ENCODE data around the gene EME1. TPM values are rescaled to one million over a fixed set of nuclear protein-coding genes. Genes with fewer than 3 reads are reported as not detected.
A peak's percentile ranks its signal among the peaks of the same experiment; 100 is the strongest.

Gene EME1
- total RNA-seq, 4 donors from 2014 or later = 0.53 to 23.1 (median 1.9) TPM

GRCh38 chr17:50422738-50423137, 49.7 kb downstream of the EME1 start:
- no peak for DNase-seq
- Histone ChIP-seq H3K9me3 (no peaks in the 10 kb centered on the region), H3K4me1 (peaks cover 3 to 39% (median 19%) of the 10 kb centered on the region in 4 donors), H3K27ac (no peak overlapping the region), H3K4me3 (no peak overlapping the region), H3K36me3 (no peaks in the 10 kb centered on the region), H3K27me3 (no peaks in the 10 kb centered on the region)
- TF ChIP-seq POLR2A (IDR thresholded peaks at IDR 0.05) (no peak), CTCF (IDR thresholded peaks at IDR 0.05) (no peak)

DNA sequence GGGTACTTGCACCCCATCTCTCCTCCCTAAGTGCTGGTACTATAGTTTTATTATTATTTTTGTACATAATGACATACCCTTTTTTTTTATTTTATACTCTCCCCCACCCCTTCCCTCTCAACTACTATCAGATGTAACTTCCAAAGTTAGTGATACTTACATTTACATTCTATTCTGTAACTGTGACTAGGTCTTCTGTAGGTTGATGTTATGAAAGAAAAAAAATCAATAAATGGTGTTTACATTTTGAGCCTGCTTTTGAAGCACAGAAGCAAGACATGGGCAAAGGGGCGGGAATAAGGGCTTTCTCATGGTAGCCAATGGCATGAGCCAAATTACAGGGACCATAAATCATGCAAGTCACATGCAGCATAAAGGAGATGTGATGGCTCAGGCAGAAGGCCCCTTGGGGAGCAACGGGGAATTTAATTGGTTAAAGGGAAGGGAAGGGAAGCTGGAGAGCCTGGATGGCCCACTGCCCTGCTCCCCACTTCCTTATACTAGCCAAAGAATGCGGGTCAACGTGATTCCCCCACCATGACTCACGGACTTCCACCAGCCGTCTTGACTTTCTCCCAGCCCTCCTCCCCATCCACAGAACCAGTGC, 50.6 kb downstream of the EME1 start:
- Histone ChIP-seq H3K9me3 (no peaks in the 10 kb centered on the region), H3K4me1 (peaks cover 3 to 45% (median 19%) of the 10 kb centered on the region in 4 donors), H3K27me3 (no peaks in the 10 kb centered on the region), H3K27ac (no peak overlapping the region), H3K4me3 (no peak overlapping the region), H3K36me3 (no peaks in the 10 kb centered on the region)
- no peak for DNase-seq
- TF ChIP-seq POLR2A (IDR thresholded peaks at IDR 0.05) = no peak
- no peak for TF ChIP-seq CTCF (IDR thresholded peaks at IDR 0.05)

DNA sequence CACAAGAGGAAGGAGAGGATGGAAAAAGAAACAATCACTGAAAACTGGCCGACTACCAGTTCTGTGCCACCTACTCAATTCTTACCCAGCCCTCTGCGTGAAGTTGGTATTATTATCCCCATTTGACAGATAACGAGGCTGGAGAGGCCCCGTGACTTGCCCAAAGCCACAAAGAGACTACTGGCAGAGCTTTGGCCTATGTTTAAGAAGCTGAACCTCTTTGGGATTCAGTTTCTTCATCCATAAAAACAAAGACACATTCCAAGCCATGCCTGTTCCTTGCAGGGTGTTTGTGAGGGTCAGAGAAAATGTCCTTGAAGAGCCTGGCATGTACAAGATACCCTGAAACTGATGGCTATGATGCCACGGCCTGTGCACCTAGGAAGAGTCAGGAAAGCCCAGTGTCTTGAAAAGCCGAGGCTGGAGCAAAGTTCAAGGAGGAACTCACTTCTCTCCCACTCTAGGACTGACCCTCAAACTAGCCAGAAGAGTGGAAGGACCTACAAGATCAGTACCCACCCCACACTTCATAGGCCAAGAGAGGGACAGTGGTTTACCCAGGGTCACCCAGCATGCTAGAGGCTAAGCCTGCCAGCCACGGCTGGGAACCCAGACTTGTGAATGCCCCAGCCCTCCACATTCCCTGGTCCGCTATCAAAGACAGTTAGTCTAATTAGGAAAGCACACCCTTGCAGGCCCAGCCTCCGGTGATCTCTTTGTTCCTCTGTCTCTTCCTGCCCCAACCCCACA, 51.4 kb downstream of the EME1 start:
- H3K27ac ChIP-seq = peak overlapping the region in 3 of 4 donors; percentile 82 to 91 (median 84)
- H3K36me3 ChIP-seq = no peaks in the 10 kb centered on the region
- TF ChIP-seq CTCF (IDR thresholded peaks at IDR 0.05) (no peak), POLR2A (IDR thresholded peaks at IDR 0.05) (no peak)
- no peak overlapping the region for H3K4me3 ChIP-seq
- H3K9me3 ChIP-seq = no peaks in the 10 kb centered on the region
- H3K27me3 ChIP-seq = no peaks in the 10 kb centered on the region
- DNase-seq = no peak
- H3K4me1 ChIP-seq = peaks cover 3 to 48% (median 20%) of the 10 kb centered on the region in 4 donors

DNA sequence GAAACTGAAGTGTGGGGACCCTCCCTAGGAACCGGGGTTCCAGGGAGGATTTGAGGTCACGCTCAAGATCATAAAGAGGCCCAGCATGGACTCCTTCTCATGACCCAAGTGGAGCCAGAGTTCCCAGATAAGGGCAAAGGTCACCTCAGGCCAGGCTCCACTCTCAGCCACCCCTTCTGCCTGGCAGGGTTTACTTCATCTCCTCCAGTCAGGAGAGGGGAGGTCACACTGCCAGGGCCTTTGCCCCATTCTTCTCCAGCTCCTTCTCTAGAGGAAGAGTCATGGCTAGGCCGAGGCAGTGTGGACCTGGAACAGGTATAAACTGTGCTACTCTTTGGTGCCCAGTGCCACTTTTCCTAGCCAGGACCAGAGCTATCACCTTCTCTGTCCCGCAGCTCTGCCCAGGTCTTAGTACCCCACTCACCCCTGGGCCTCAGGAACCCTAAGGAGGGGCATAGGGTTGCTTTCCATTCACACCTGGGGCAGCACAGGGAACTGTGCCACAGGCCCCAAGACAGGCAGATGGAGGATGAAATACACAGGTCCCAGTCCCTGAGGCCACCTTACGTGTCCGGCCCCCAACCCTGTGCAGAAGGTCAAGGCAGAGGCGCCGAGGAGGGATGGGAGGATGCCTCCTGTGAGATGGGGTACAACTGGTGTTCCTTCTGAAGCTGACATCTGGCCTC, 52.1 kb downstream of the EME1 start:
- Histone ChIP-seq H3K27me3 (no peaks in the 10 kb centered on the region), H3K4me1 (peaks cover 3 to 53% (median 20%) of the 10 kb centered on the region in 4 donors), H3K27ac (peak overlapping the region; percentile 73 to 91 (median 83)), H3K4me3 (peak overlapping the region; percentile 60 to 85 (median 76)), H3K36me3 (no peaks in the 10 kb centered on the region), H3K9me3 (no peaks in the 10 kb centered on the region)
- DNase-seq = peak in 2 of 3 donors; percentile 61 to 63
- no peak for TF ChIP-seq CTCF (IDR thresholded peaks at IDR 0.05)
- peak in 1 of 2 donors; percentile 27 for TF ChIP-seq POLR2A (IDR thresholded peaks at IDR 0.05)

GRCh38 chr17:50425682-50426471, 52.8 kb downstream of the EME1 start, which contains the start of gene ACSF2:
ACSF2 (plus strand) TSS chr17:50426218; CDS start chr17:50426262, 44 bp downstream.
- no peaks in the 10 kb centered on the region for H3K9me3 ChIP-seq
- H3K27me3 ChIP-seq = no peaks in the 10 kb centered on the region
- peak within 1 kb of the TSS; percentile 73 to 91 (median 83) for H3K27ac ChIP-seq
- peak within 1 kb of the TSS; percentile 60 to 85 (median 76) for H3K4me3 ChIP-seq
- no peaks in the 10 kb centered on the region for H3K36me3 ChIP-seq
- TF ChIP-seq POLR2A (IDR thresholded peaks at IDR 0.05) (peak; percentile 57 to 92), CTCF (IDR thresholded peaks at IDR 0.05) (no peak)
- peak; percentile 75 to 90 (median 90) for DNase-seq
- H3K4me1 ChIP-seq = peaks cover 2 to 47% (median 18%) of the 10 kb centered on the region in 4 donors
